Neural progenitor cell (in vitro differentiated cells): ENCODE data around the gene PYGB.

Experiments used
- CTCF ChIP-seq: fragments of 200-600 bp; sonication (generic); IDR thresholded peaks from 2 replicates; pipeline ENCODE4 v1.5.1; 2017; ENCODE audit warnings: antibody characterized with exemption, mild to moderate bottlenecking
- EZH2 ChIP-seq: fragments of 200-600 bp; sonication (generic); IDR thresholded peaks from 2 replicates; pipeline ENCODE4 v1.6.1; 2017; ENCODE audit warnings: antibody characterized with exemption, mild to moderate bottlenecking, moderate library complexity
- EZH2phosphoT487 ChIP-seq: fragments of 200-600 bp; sonication (generic); IDR thresholded peaks from 2 replicates; pipeline ENCODE4 v1.6.1; 2017; ENCODE audit warnings: antibody characterized with exemption

- TF ChIP-seq CTCF (no peak), EZH2phosphoT487 (no peak), EZH2 (no peak)
Measured at GRCh38 chr20:25304025-25304549, 56.2 kb downstream of the PYGB start.
